SK-N-SH treated with all-trans-retinoic acid at 6 μM for 48 hours (cell line): ENCODE measurements around the gene DOCK4.

Experiments used
- ATAC-seq: fragments of 200-7000 bp; cut with Tn5 transposase; 3 replicates; pipeline ENCODE4 v1.9.1; 2020; ENCODE audit warnings: mild to moderate bottlenecking, moderate library complexity
- ARNTL ChIP-seq: fragments of 450-650 bp; formaldehyde crosslinking; IDR thresholded peaks from 2 replicates; pipeline ENCODE4 v1.5.0; 2020; ENCODE audit warnings: low read depth, mild to moderate bottlenecking, moderate library complexity, borderline replicate concordance
- BACH2 ChIP-seq: fragments of 250-450 bp; sonication (Bioruptor Pico); IDR thresholded peaks from 2 replicates; pipeline ENCODE4 v1.9.0; 2021; ENCODE audit warnings: mild to moderate bottlenecking, borderline replicate concordance
- CSDC2 ChIP-seq: fragments of 250-450 bp; sonication (Bioruptor Pico); IDR thresholded peaks from 2 replicates; pipeline ENCODE4 v1.5.0; 2020; ENCODE audit warnings: mild to moderate bottlenecking, moderate library complexity
- ESRRG ChIP-seq: fragments of 250-450 bp; sonication (Bioruptor Pico); IDR thresholded peaks from 2 replicates; pipeline ENCODE4 v1.6.1; 2021; ENCODE audit warnings: mild to moderate bottlenecking
- GLIS3 ChIP-seq: fragments of 250-450 bp; sonication (Bioruptor Pico); IDR thresholded peaks from 2 replicates; pipeline ENCODE4 v1.5.0; 2020; ENCODE audit warnings: mild to moderate bottlenecking, moderate library complexity
- ISL1 ChIP-seq: fragments of 250-450 bp; sonication (Bioruptor Pico); IDR thresholded peaks from 2 replicates; pipeline ENCODE4 v2.1.2; 2022; ENCODE audit warnings: mild to moderate bottlenecking, moderate library complexity
- OSR1 ChIP-seq: fragments of 250-450 bp; sonication (Bioruptor Pico); IDR thresholded peaks from 2 replicates; pipeline ENCODE4 v1.8.0; 2022; ENCODE audit warnings: moderate library complexity, mild to moderate bottlenecking, inconsistent platforms
- RARB ChIP-seq: fragments of 250-450 bp; sonication (Bioruptor Pico); IDR thresholded peaks from 2 replicates; pipeline ENCODE4 v1.8.0; 2021; ENCODE audit warnings: mild to moderate bottlenecking, moderate library complexity
- SNAI2 ChIP-seq: fragments of 250-450 bp; sonication (Bioruptor Pico); IDR thresholded peaks from 2 replicates; pipeline ENCODE4 v1.5.0; 2020; ENCODE audit warnings: mild to moderate bottlenecking, moderate library complexity
- TCF4 ChIP-seq: fragments of 250-450 bp; sonication (Bioruptor Pico); IDR thresholded peaks from 2 replicates; pipeline ENCODE4 v1.8.0; 2021; ENCODE audit warnings: mild to moderate bottlenecking, moderate library complexity, borderline replicate concordance
- TOX ChIP-seq: fragments of 250-450 bp; sonication (Bioruptor Pico); IDR thresholded peaks from 2 replicates; pipeline ENCODE4 v1.8.0; 2021; ENCODE audit warnings: mild to moderate bottlenecking, moderate library complexity, borderline replicate concordance
- ZFP3 ChIP-seq: fragments of 250-450 bp; sonication (Bioruptor Pico); IDR thresholded peaks from 2 replicates; pipeline ENCODE4 v1.5.0; 2020; ENCODE audit warnings: mild to moderate bottlenecking, moderate library complexity
- ZFP30 ChIP-seq: fragments of 450-650 bp; formaldehyde crosslinking; IDR thresholded peaks from 2 replicates; pipeline ENCODE4 v1.5.0; 2022; ENCODE audit warnings: mild to moderate bottlenecking, moderate library complexity
- ZNF565 ChIP-seq: fragments of 450-650 bp; formaldehyde crosslinking; conservative IDR thresholded peaks from 2 replicates; pipeline ENCODE4 v1.5.0; 2020; ENCODE audit warnings: low read depth, mild to moderate bottlenecking, moderate library complexity
- ZNF70 ChIP-seq: fragments of 450-650 bp; formaldehyde crosslinking; IDR thresholded peaks from 2 replicates; pipeline ENCODE4 v1.5.0; 2020; ENCODE audit warnings: mild to moderate bottlenecking, moderate library complexity
- ZNF8 ChIP-seq: fragments of 450-650 bp; formaldehyde crosslinking; IDR thresholded peaks from 2 replicates; pipeline ENCODE4 v1.5.0; 2020; ENCODE audit warnings: mild to moderate bottlenecking, moderate library complexity
- TF ChIP-seq, protein P1 (sequence below): fragments of 250-450 bp; sonication (Bioruptor Pico); IDR thresholded peaks from 2 replicates; pipeline ENCODE4 v1.8.0; 2021; ENCODE audit warnings: low read depth, mild to moderate bottlenecking, moderate library complexity, borderline replicate concordance
- TF ChIP-seq, protein P2 (sequence below): fragments of 250-450 bp; sonication (Bioruptor Pico); IDR thresholded peaks from 2 replicates; pipeline ENCODE4 v1.5.0; 2020; ENCODE audit warnings: mild to moderate bottlenecking, moderate library complexity
- TF ChIP-seq, protein P3 (sequence below): fragments of 250-450 bp; sonication (Bioruptor Pico); IDR thresholded peaks from 2 replicates; pipeline ENCODE4 v1.5.1; 2020; ENCODE audit warnings: low read depth, mild to moderate bottlenecking, moderate library complexity
- TF ChIP-seq, protein P4 (sequence below): fragments of 250-450 bp; sonication (Bioruptor Pico); IDR thresholded peaks from 2 replicates; pipeline ENCODE4 v1.8.0; 2020; ENCODE audit warnings: mild to moderate bottlenecking, moderate library complexity, borderline replicate concordance

DOCK4 gene

DNA sequence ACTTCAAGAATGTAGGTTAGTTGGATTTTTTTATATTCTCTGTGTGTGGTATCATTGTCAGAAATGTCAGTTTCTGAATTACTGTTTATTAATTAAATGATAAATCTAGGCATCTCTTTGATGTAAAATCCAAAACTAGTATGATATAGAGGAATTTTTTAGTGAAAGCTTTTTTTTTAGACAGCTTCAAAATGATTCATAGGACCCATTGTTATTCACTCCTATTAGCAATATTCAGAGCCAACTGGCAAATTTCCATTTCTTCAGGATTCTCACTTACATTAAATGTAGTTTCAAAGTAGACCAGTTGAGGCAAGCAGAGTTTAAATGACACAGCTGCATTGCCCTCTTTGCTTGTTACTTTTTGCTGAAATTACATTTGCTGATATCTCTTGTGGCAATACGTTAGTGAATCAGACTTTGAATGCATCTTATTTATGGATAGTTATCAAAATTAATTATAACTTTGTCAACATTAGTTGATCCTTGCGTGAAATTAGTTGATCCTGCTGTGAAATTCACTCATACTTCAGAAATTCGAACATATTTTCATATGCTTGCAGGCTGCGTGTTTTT is 20.6 kb upstream of the DOCK4 start:
- TF ChIP-seq, protein P1, sequence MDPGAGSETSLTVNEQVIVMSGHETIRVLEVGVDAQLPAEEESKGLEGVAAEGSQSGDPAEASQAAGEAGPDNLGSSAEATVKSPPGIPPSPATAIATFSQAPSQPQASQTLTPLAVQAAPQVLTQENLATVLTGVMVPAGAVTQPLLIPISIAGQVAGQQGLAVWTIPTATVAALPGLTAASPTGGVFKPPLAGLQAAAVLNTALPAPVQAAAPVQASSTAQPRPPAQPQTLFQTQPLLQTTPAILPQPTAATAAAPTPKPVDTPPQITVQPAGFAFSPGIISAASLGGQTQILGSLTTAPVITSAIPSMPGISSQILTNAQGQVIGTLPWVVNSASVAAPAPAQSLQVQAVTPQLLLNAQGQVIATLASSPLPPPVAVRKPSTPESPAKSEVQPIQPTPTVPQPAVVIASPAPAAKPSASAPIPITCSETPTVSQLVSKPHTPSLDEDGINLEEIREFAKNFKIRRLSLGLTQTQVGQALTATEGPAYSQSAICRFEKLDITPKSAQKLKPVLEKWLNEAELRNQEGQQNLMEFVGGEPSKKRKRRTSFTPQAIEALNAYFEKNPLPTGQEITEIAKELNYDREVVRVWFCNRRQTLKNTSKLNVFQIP (CRISPR knock-in tag) = no peak
- TF ChIP-seq CSDC2 (CRISPR knock-in tag) (no peak), SNAI2 (CRISPR knock-in tag) (no peak), ZNF70 (CRISPR knock-in tag) (no peak), ISL1 (CRISPR knock-in tag) (peak; percentile 80), TCF4 (no peak)
- TF ChIP-seq, protein P2, sequence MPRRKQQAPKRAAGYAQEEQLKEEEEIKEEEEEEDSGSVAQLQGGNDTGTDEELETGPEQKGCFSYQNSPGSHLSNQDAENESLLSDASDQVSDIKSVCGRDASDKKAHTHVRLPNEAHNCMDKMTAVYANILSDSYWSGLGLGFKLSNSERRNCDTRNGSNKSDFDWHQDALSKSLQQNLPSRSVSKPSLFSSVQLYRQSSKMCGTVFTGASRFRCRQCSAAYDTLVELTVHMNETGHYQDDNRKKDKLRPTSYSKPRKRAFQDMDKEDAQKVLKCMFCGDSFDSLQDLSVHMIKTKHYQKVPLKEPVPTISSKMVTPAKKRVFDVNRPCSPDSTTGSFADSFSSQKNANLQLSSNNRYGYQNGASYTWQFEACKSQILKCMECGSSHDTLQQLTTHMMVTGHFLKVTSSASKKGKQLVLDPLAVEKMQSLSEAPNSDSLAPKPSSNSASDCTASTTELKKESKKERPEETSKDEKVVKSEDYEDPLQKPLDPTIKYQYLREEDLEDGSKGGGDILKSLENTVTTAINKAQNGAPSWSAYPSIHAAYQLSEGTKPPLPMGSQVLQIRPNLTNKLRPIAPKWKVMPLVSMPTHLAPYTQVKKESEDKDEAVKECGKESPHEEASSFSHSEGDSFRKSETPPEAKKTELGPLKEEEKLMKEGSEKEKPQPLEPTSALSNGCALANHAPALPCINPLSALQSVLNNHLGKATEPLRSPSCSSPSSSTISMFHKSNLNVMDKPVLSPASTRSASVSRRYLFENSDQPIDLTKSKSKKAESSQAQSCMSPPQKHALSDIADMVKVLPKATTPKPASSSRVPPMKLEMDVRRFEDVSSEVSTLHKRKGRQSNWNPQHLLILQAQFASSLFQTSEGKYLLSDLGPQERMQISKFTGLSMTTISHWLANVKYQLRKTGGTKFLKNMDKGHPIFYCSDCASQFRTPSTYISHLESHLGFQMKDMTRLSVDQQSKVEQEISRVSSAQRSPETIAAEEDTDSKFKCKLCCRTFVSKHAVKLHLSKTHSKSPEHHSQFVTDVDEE (CRISPR knock-in tag) = no peak
- ATAC-seq = no peak

DNA sequence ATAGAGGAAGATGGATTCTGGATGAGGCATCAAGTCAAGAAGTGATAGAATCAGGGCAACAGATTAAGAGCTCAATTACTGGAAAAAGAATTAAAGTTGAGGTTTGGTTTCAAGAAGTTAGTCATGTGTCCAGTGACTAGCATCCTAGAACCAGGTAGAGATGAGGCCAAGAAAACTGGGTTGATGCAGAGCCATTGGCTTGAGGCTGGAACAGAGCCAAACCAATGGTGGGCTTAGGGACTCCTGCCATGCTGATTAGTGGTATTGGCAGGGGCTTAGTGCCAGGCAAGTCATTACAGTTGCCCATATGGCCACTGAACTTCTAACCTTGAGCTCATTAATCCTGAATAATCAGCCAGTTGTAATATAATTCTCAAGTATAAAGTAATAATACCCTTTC is 18.8 kb upstream of the DOCK4 start:
- ATAC-seq = no peak
- no peak for TF ChIP-seq SNAI2 (CRISPR knock-in tag)
- no peak for TF ChIP-seq TCF4
- no peak for TF ChIP-seq OSR1
- no peak for TF ChIP-seq ARNTL (CRISPR knock-in tag)
- TF ChIP-seq, protein P3, sequence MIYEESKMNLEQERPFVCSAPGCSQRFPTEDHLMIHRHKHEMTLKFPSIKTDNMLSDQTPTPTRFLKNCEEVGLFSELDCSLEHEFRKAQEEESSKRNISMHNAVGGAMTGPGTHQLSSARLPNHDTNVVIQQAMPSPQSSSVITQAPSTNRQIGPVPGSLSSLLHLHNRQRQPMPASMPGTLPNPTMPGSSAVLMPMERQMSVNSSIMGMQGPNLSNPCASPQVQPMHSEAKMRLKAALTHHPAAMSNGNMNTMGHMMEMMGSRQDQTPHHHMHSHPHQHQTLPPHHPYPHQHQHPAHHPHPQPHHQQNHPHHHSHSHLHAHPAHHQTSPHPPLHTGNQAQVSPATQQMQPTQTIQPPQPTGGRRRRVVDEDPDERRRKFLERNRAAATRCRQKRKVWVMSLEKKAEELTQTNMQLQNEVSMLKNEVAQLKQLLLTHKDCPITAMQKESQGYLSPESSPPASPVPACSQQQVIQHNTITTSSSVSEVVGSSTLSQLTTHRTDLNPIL = no peak
- TF ChIP-seq BACH2 = no peak
- TF ChIP-seq RARB = no peak
- no peak for TF ChIP-seq ZNF565
- TF ChIP-seq, protein P1 (CRISPR knock-in tag) = no peak
- TF ChIP-seq CSDC2 (CRISPR knock-in tag) = no peak
- TF ChIP-seq, all 23 proteins: peak for 0

DNA sequence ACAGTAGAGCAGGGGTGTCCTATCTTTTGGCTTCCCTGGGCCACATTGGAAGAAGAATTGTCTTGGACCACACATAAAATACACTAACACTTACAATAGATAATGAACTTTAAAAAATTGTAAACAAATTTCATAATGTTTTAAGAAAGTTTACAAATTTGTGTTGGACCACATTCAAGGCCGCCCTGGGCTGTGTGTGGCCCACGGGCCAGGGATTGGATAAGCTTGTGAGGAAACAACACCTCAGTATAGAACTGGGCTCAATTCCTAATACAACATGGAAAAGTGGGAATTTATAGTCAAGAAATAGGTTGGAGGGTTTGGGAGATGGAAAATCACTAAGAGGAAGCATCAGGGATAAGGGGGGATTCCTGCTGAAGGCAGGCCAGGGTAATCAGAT is 18.0 kb upstream of the DOCK4 start:
- ATAC-seq = no peak
- no peak for TF ChIP-seq ZFP30 (CRISPR knock-in tag)
- no peak for TF ChIP-seq OSR1
- no peak for TF ChIP-seq GLIS3 (CRISPR knock-in tag)
- TF ChIP-seq CSDC2 (CRISPR knock-in tag) = no peak
- no peak for TF ChIP-seq ZNF565
- no peak for TF ChIP-seq ZFP3 (CRISPR knock-in tag)
- TF ChIP-seq ZNF8 (CRISPR knock-in tag) = no peak
- no peak for TF ChIP-seq ESRRG
- TF ChIP-seq BACH2 = no peak
- no peak for TF ChIP-seq TOX
- TF ChIP-seq, protein P4, sequence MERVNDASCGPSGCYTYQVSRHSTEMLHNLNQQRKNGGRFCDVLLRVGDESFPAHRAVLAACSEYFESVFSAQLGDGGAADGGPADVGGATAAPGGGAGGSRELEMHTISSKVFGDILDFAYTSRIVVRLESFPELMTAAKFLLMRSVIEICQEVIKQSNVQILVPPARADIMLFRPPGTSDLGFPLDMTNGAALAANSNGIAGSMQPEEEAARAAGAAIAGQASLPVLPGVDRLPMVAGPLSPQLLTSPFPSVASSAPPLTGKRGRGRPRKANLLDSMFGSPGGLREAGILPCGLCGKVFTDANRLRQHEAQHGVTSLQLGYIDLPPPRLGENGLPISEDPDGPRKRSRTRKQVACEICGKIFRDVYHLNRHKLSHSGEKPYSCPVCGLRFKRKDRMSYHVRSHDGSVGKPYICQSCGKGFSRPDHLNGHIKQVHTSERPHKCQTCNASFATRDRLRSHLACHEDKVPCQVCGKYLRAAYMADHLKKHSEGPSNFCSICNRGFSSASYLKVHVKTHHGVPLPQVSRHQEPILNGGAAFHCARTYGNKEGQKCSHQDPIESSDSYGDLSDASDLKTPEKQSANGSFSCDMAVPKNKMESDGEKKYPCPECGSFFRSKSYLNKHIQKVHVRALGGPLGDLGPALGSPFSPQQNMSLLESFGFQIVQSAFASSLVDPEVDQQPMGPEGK (CRISPR knock-in tag) = no peak
- no peak for TF ChIP-seq TCF4
- TF ChIP-seq ISL1 (CRISPR knock-in tag) = no peak
- TF ChIP-seq, protein P1 (CRISPR knock-in tag) = no peak
- TF ChIP-seq, protein P2 (CRISPR knock-in tag) = no peak
- TF ChIP-seq, all 23 proteins: peak for 0
